ENCODE results near the gene TMEM101. TPM values are rescaled to one million over a fixed set of nuclear protein-coding genes. Genes with fewer than 3 reads are reported as not detected.

TMEM101 gene
- total and polyA plus RNA-seq, 10 of the 15 experiments (the other 5 are each of a cell fraction or from before 2014, with no cell fraction given), result 18.4 to 72.5 (median 35.9) TPM

DNA sequence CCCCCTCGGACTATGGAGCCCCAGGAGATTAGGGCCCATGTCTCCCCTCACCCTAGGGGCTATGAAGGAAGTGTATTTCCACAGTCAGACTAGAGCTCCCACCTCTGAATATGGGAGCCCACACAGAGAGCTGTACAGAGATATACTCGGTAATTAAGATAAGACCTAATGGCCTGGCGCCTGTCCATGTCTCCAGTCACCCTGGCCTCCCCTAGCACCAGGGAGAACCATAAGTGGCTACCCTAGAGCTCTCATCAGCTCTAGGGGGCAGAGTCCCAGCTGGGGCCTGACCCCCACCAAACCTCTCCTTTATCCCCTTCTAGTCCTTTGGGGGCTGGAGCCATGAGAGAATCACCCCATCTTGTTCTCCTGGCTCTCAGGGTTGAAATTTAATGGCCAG lies 2.4 kb downstream of the TMEM101 start (continued):
- TF ChIP-seq POLR2AphosphoS5 (IDR thresholded peaks at IDR 0.05; ENCODE audit: low read length) (no peak), MEF2B (IDR thresholded peaks at IDR 0.05; ENCODE audit: partially characterized antibody, poor library complexity, severe bottlenecking) (no peak), ZNF207 (IDR thresholded peaks at IDR 0.05; ENCODE audit: borderline replicate concordance) (no peak), EGR1 (IDR thresholded peaks at IDR 0.05; ENCODE audit: borderline replicate concordance in 1 of 2, low read depth in 2 of 2, low read length in 2 of 2) (no peak)
- TF ChIP-seq, protein P1, sequence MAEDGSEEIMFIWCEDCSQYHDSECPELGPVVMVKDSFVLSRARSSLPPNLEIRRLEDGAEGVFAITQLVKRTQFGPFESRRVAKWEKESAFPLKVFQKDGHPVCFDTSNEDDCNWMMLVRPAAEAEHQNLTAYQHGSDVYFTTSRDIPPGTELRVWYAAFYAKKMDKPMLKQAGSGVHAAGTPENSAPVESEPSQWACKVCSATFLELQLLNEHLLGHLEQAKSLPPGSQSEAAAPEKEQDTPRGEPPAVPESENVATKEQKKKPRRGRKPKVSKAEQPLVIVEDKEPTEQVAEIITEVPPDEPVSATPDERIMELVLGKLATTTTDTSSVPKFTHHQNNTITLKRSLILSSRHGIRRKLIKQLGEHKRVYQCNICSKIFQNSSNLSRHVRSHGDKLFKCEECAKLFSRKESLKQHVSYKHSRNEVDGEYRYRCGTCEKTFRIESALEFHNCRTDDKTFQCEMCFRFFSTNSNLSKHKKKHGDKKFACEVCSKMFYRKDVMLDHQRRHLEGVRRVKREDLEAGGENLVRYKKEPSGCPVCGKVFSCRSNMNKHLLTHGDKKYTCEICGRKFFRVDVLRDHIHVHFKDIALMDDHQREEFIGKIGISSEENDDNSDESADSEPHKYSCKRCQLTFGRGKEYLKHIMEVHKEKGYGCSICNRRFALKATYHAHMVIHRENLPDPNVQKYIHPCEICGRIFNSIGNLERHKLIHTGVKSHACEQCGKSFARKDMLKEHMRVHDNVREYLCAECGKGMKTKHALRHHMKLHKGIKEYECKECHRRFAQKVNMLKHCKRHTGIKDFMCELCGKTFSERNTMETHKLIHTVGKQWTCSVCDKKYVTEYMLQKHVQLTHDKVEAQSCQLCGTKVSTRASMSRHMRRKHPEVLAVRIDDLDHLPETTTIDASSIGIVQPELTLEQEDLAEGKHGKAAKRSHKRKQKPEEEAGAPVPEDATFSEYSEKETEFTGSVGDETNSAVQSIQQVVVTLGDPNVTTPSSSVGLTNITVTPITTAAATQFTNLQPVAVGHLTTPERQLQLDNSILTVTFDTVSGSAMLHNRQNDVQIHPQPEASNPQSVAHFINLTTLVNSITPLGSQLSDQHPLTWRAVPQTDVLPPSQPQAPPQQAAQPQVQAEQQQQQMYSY (CRISPR knock-in tag; IDR thresholded peaks at IDR 0.05), result no peak

DNA sequence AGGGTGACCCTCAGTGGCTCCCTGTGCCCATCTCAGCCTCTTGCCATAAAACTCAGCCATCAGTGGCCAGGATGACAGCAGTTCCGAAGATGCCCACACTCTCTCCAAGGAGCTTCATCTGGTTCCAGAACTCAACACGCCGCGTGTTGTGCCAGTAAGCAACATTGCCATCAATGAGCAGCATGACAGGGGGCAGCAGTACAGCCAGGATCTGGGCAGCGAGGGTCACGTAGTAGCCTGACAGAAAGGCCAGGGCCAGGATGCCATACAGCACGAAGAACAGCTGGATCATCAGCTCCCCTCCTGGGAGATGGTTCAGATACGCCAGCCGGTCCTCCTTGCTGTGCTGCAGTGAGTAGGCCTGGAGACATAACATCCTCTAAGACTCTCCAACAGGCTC lies 2.9 kb downstream of the TMEM101 start:
- Histone ChIP-seq H3K27ac (ENCODE audit: control insufficient read depth, insufficient read depth) (no peak overlapping the region), H4K20me1 (ENCODE audit: control insufficient read depth, insufficient read depth) (no peaks in the 10 kb centered on the region), H3K9ac (ENCODE audit: control insufficient read depth, insufficient read depth, low read length) (no peak overlapping the region), H3K4me2 (ENCODE audit: control insufficient read depth, insufficient read depth) (no peak overlapping the region), H3K27me3 (replicated peaks in 1 of 2; ENCODE audit: control insufficient read depth in 2 of 2, insufficient read depth in 2 of 2, low read length in 1 of 2) (no peaks in the 10 kb centered on the region; a peak in 1 of 4 replicates), H3K4me3 (no peak overlapping the region), H2AFZ (ENCODE audit: control insufficient read depth, low read depth, low read length) (no peak overlapping the region), H3K9me3 (replicated peaks; ENCODE audit: control insufficient read depth, insufficient read depth, low read length) (no peaks in the 10 kb centered on the region), H3K79me2 (ENCODE audit: control insufficient read depth, insufficient read depth, low read length) (peaks cover 8% of the 10 kb centered on the region), H3K36me3 (ENCODE audit: control insufficient read depth in 2 of 2, insufficient read depth in 2 of 2, low read length in 1 of 2) (no peaks in the 10 kb centered on the region), H3K4me1 (ENCODE audit: control insufficient read depth, insufficient read depth, low read length) (peaks cover 19% of the 10 kb centered on the region)
- BruUV-seq (replicated peaks), result no TSS peak
- RAD21 ChIA-PET (ENCODE audit: unreplicated experiment), result no interaction called here
- CTCF ChIA-PET, result interaction anchor here (1.8 kb wide), 1 partner anchor 157 kb away, joined by 4 read pairs; no protein-coding TSS in a partner anchor
- POLR2A ChIA-PET, result interaction anchor here (0.6 kb wide), 1 partner anchor 635 kb away, joined by 7 read pairs; no protein-coding TSS in a partner anchor
- FAIRE-seq (no peak), DNase-seq (ENCODE audit: low read depth, low spot score) (no peak), ATAC-seq (no peak)
- intact Hi-C loops (cut with micrococcal nuclease; ENCODE audit: unreplicated experiment) (no loop called here), in situ Hi-C loops (cut with MboI) (loop anchor here (25.0 kb wide), 1 partner anchor 800 kb away; the partner anchor contains the start of gene TMEM106A)
- TF ChIP-seq SMAD1 (IDR thresholded peaks at IDR 0.05; ENCODE audit: low read depth, partially characterized antibody), result no peak
- SMC1A ChIA-PET (ENCODE audit: uncharacterized antibody, unreplicated experiment), result interaction anchor here (0.8 kb wide), 1 partner anchor 30 kb away, joined by 3 read pairs; no protein-coding TSS in a partner anchor
- 92% methylated on average over 9 of the region's 9 CpGs for WGBS (ENCODE audit: insufficient coverage, insufficient replicate concordance, low lambda C conversion rate, missing lambda C conversion rate)
